MCF 10A (cell line): ENCODE data around the gene GVQW3. TPM values are rescaled to one million over a fixed set of nuclear protein-coding genes. Genes with fewer than 3 reads are reported as not detected.

Experiments
- BruUV-seq: library from RNA; stranded (reverse); fragments of 400-500 nt; replicated peaks from 2 replicates; lab custom pipeline; 2021; lab: Mats Ljungman, UMichigan
- CTCF ChIA-PET: fragments of 300-600 bp; sonication (Branson Sonifier 250); formaldehyde crosslinking; extraction: SDS; loops from one replicate; lab custom pipeline; 2021; ENCODE audit warnings: antibody characterized with exemption, inconsistent platforms; lab: Yijun Ruan, JAX
- POLR2A ChIA-PET: fragments of 300-600, 350-650 bp; sonication (Branson Sonifier 250); formaldehyde crosslinking; extraction: SDS; loops from one replicate; lab custom pipeline; 2020; ENCODE audit warnings: antibody characterized with exemption, inconsistent platforms; lab: Yijun Ruan, JAX
- DNase-seq: peaks from one replicate; pipeline ENCODE4 v3.0.0-alpha.2; 2018; ENCODE audit not compliant: unreplicated experiment
- H3K27ac Mint-ChIP-seq: one replicate; pipeline ENCODE4 v1.8.0; 2022; ENCODE audit warnings: mild to moderate bottlenecking, low read depth, mixed read lengths; ENCODE audit not compliant: unreplicated experiment
- H3K27me3 Mint-ChIP-seq: one replicate; pipeline ENCODE4 v1.8.0; 2022; ENCODE audit warnings: mixed read lengths; ENCODE audit not compliant: insufficient read depth, unreplicated experiment
- H3K36me3 Mint-ChIP-seq: one replicate; pipeline ENCODE4 v1.8.0; 2022; ENCODE audit warnings: mild to moderate bottlenecking, moderate library complexity, mixed read lengths; ENCODE audit not compliant: insufficient read depth, unreplicated experiment
- H3K4me1 Mint-ChIP-seq: one replicate; pipeline ENCODE4 v1.8.0; 2022; ENCODE audit warnings: mixed read lengths; ENCODE audit not compliant: insufficient read depth, unreplicated experiment
- H3K4me3 Mint-ChIP-seq: one replicate; pipeline ENCODE4 v1.8.0; 2022; ENCODE audit warnings: mild to moderate bottlenecking, moderate library complexity, mixed read lengths; ENCODE audit not compliant: unreplicated experiment
- H3K9me3 Mint-ChIP-seq: one replicate; pipeline ENCODE4 v1.8.0; 2022; ENCODE audit warnings: mixed read lengths; ENCODE audit not compliant: unreplicated experiment
- intact Hi-C: fragments of 100-400 bp; cut with micrococcal nuclease; formaldehyde crosslinking; loops from 2 replicates; pipeline ENCODE4 v1.14.1; 2022
- total RNA-seq: library from RNA; stranded (reverse); gene quantifications from 2 replicates; pipeline ENCODE4 v1.2.3, GENCODE V29; 2022
- TF ChIP-seq, protein P1 (sequence below): fragments of 200-600 bp; IDR thresholded peaks from one replicate; pipeline ENCODE4 v1.8.0; 2022; ENCODE audit warnings: antibody characterized with exemption, mild to moderate bottlenecking; ENCODE audit not compliant: unreplicated experiment

The GVQW3 gene
- total RNA-seq, 1 experiment from 2014 or later: 1.5 TPM

DNA sequence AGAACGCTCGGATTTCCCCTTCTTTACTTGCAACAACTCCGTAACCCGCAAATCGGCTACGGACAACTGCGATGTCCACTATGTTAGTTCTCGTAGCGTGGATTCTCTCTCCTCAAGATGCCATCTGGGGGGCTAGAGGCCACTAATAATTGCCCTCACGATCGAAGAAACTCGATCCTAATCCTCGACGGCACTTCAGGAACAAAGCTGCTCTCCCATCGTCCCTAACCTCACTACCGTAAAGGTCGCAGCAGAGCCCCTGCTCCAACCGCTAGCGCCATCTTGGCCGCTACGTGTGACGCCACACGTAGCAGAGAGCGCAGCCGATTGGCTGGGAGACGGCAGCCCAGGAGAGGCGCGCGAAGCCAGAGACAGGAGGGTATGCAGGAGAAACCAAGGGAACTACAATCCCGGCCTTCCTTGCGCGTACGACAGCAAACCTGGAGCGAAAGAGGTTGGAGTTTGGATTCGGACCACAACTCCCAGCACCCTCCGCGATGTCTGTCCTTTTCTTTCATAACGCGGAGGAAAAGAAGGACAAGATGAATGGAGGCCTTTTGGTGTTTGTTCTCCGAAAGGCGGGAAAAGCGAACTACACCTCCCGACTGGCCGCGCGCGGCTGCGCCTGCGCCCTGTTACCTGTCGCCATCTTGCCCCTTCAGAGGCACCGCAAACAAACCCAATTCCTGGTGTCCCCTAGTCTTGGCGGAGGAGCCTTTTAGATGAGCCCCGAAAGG lies 63.4 kb downstream of the GVQW3 start, which contains the start of gene EMSY:
Gene EMSY, plus strand, starts transcription at position 635 of the 737 bp plus-strand sequence. CDS start 1,921 bp downstream, outside the sequence.
- DNase-seq: peak; percentile 97
- intact Hi-C loops: loop anchor here (2.0 kb wide), 1 partner anchor 64 kb away; the partner anchor contains the start of genes GVQW3 and THAP12
- peak within 1 kb of the TSS; percentile 99 for H3K27ac Mint-ChIP-seq
- TF ChIP-seq, protein P1, sequence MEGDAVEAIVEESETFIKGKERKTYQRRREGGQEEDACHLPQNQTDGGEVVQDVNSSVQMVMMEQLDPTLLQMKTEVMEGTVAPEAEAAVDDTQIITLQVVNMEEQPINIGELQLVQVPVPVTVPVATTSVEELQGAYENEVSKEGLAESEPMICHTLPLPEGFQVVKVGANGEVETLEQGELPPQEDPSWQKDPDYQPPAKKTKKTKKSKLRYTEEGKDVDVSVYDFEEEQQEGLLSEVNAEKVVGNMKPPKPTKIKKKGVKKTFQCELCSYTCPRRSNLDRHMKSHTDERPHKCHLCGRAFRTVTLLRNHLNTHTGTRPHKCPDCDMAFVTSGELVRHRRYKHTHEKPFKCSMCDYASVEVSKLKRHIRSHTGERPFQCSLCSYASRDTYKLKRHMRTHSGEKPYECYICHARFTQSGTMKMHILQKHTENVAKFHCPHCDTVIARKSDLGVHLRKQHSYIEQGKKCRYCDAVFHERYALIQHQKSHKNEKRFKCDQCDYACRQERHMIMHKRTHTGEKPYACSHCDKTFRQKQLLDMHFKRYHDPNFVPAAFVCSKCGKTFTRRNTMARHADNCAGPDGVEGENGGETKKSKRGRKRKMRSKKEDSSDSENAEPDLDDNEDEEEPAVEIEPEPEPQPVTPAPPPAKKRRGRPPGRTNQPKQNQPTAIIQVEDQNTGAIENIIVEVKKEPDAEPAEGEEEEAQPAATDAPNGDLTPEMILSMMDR: no peak
- ChIA-PET POLR2A (interaction anchor here (0.7 to 2.8 kb wide), 13 partner anchors 10 to 734 kb away, joined by 3 to 33 read pairs (median 3); partner anchors contain the start of genes GVQW3 and THAP12), CTCF (interaction anchor here (0.6 kb wide), 1 partner anchor 119 kb away, joined by 4 read pairs; no protein-coding TSS in a partner anchor)
- H3K4me1 Mint-ChIP-seq: peaks cover 5% of the 10 kb centered on the region
- H3K4me3 Mint-ChIP-seq: peak within 1 kb of the TSS; percentile 98
- no peaks in the 10 kb centered on the region for H3K27me3 Mint-ChIP-seq
- BruUV-seq: no TSS peak
- H3K36me3 Mint-ChIP-seq: peaks cover 17% of the 10 kb centered on the region
- no peaks in the 10 kb centered on the region for H3K9me3 Mint-ChIP-seq

DNA sequence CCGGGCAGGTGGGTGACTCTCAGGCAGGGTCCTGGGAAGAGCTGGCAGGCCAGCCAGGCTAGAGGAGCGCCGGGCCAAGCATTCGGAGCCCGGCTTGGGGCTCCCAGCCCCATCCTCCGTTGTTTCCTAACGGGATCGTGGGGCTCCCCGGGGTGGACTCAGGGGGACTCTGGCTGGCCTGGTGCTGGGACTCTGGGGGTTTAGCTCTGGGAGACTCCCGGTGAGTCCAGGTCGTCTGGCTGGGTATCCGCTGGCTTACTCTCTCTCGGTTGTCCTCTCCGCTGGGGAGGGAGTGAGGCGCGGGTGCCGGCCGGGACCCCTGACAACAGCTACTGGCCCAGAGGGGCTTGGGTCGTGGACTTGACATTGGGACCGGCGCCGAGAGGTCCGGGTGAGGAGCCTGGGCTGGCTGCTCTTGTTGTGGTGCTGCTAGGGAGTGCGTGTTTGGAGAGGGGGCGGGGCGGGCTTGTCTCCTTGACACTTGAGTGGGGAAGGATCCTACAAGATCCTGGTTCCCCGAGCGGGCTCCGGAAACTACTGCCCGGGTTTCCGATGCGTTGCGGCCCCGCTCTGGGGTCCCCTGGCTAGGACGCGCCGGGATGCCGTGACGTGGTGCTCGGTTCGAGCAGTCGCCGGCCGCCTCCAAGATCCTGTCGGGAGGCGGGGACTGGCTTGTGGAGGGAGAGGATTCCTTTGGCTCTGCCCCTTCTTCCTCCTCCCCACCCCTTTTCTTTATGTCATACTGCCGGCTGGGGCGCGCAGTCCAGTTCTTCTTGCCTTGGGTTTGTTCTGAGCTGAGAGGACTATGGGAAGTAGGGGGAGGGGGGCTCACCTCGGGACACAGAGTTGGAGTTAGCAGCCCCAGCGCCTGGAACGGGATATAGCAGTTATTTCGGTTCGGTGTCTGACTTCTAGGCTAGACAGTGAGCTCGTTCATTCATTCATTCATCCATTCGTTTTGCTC lies 64.3 kb downstream of the GVQW3 start:
- POLR2A ChIA-PET: interaction anchor here (0.6 to 2.8 kb wide), 13 partner anchors 10 to 881 kb away, joined by 3 to 33 read pairs (median 4); partner anchors contain the start of genes GVQW3 and THAP12
- H3K4me1 Mint-ChIP-seq: peaks cover 5% of the 10 kb centered on the region

DNA sequence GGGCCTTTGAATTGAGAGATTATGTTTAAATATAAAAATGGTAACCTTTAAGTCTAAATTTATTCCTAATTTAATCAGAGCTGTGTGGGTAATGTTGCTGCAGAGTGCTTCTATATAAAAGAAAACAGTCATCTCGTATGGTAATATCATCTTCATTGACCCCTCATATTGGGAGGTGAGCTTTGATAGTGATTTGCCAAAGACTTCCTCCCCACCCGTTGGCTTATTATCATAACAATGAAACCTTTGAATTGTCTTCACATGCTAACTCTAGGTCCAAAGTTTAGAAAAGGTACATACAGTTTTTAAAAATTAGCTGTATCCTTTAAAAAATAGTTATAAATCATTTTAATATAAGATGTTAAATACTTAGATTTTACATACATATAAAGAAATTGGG lies 67.4 kb downstream of the GVQW3 start:
- no TSS peak for BruUV-seq
- Mint-ChIP-seq H3K9me3 (no peaks in the 10 kb centered on the region), H3K36me3 (peaks cover 44% of the 10 kb centered on the region), H3K27me3 (no peaks in the 10 kb centered on the region), H3K4me3 (no peak overlapping the region), H3K4me1 (no peaks in the 10 kb centered on the region), H3K27ac (no peak overlapping the region)
- ChIA-PET POLR2A (interaction anchor here (0.7 to 1.2 kb wide), 2 partner anchors 67 to 1020 kb away, joined by 3 read pairs; partner anchors contain the start of genes GVQW3 and THAP12), CTCF (interaction anchor here (0.6 to 1.2 kb wide), 4 partner anchors 11 to 885 kb away, joined by 3 to 4 read pairs (median 3); no protein-coding TSS in a partner anchor)
- intact Hi-C loops: no loop called here
- DNase-seq: no peak
- TF ChIP-seq, protein P1: no peak

More for the DNA sequence above, 64.3 kb downstream of the GVQW3 start:
- H3K4me3 Mint-ChIP-seq: peak overlapping the region; percentile 98
- H3K36me3 Mint-ChIP-seq: peaks cover 25% of the 10 kb centered on the region
- H3K27ac Mint-ChIP-seq: peak overlapping the region; percentile 99
- TF ChIP-seq, protein P1: no peak
- no peaks in the 10 kb centered on the region for H3K27me3 Mint-ChIP-seq
- no TSS peak for BruUV-seq
- CTCF ChIA-PET: interaction anchor here (0.6 to 0.7 kb wide), 3 partner anchors 11 to 119 kb away, joined by 3 to 4 read pairs (median 4); no protein-coding TSS in a partner anchor
- no peaks in the 10 kb centered on the region for H3K9me3 Mint-ChIP-seq
- peak; percentile 80 for DNase-seq
- intact Hi-C loops: loop anchor here (2.0 kb wide), 1 partner anchor 65 kb away; the partner anchor contains the start of genes GVQW3 and THAP12
